ENCODE results near the gene MTG1.

The MTG1 gene

GRCh38 chr10:133355266-133355665, 38.7 kb upstream of the MTG1 start:
- no peak for TF ChIP-seq CTCF (IDR thresholded peaks at IDR 0.05; ENCODE audit: low read depth, low read length, missing control alignments)
- no peak for DNase-seq (ENCODE audit: low read depth)
- H3K4me3 ChIP-seq (ENCODE audit: low read depth, low read length), result no peak overlapping the region

GRCh38 chr10:133355991-133356390, 38.0 kb upstream of the MTG1 start:
- DNase-seq (ENCODE audit: low read depth), result no peak
- H3K4me3 ChIP-seq (ENCODE audit: low read depth, low read length), result no peak overlapping the region
- no peak for TF ChIP-seq CTCF (IDR thresholded peaks at IDR 0.05; ENCODE audit: low read depth, low read length, missing control alignments)

- DNase-seq (ENCODE audit: low read depth), result no peak
- H3K4me3 ChIP-seq (ENCODE audit: low read depth, low read length), result peak overlapping the region; percentile 75
Measured at GRCh38 chr10:133356549-133357284, 37.2 kb upstream of the MTG1 start.

GRCh38 chr10:133357285-133358161, 36.4 kb upstream of the MTG1 start, which contains the start of gene FUOM:
TSS of gene FUOM (minus strand) at chr10:133358019. CDS start at chr10:133358007, 12 bp downstream.
- peak within 1 kb of the TSS; percentile 75 for H3K4me3 ChIP-seq (ENCODE audit: low read depth, low read length)
- no peak for DNase-seq (ENCODE audit: low read depth)
- TF ChIP-seq CTCF (IDR thresholded peaks at IDR 0.05; ENCODE audit: low read depth, low read length, missing control alignments), result no peak

More at GRCh38 chr10:133356549-133357284, 37.2 kb upstream of the MTG1 start:
- no peak for TF ChIP-seq CTCF (IDR thresholded peaks at IDR 0.05; ENCODE audit: low read depth, low read length, missing control alignments)

- TF ChIP-seq CTCF (IDR thresholded peaks at IDR 0.05; ENCODE audit: low read depth, low read length, missing control alignments), result no peak
- no peak overlapping the region for H3K4me3 ChIP-seq (ENCODE audit: low read depth, low read length)
- no peak for DNase-seq (ENCODE audit: low read depth)
Measured at GRCh38 chr10:133358162-133358924, 35.6 kb upstream of the MTG1 start.

GRCh38 chr10:133358925-133359310, 35.0 kb upstream of the MTG1 start:
- no peak for TF ChIP-seq CTCF (IDR thresholded peaks at IDR 0.05; ENCODE audit: low read depth, low read length, missing control alignments)
- H3K4me3 ChIP-seq (ENCODE audit: low read depth, low read length), result no peak overlapping the region
- DNase-seq (ENCODE audit: low read depth), result no peak

All from GM12864 (cell line).